PC-3 (cell line): ENCODE measurements around the gene PBXIP1. TPM values are rescaled to one million over a fixed set of nuclear protein-coding genes. Genes with fewer than 3 reads are reported as not detected.

Experiments
- ATAC-seq: fragments of 200-7000 bp; cut with Tn5 transposase; 2 replicates; pipeline ENCODE4 v1.9.1; 2020; ENCODE audit warnings: mild to moderate bottlenecking, moderate library complexity
- BruUV-seq: library from RNA; stranded (reverse); fragments of 400-500 nt; replicated peaks from 2 replicates; lab custom pipeline; 2021; lab: Mats Ljungman, UMichigan
- CTCF ChIA-PET: fragments of 300-600 bp; sonication (Branson Sonifier 250); formaldehyde crosslinking; loops from one replicate; lab custom pipeline; 2022; ENCODE audit warnings: antibody characterized with exemption; lab: Charles Lee
- POLR2A ChIA-PET: fragments of 300-600 bp; sonication (Branson Sonifier 250); formaldehyde crosslinking; loops from one replicate; lab custom pipeline; 2022; ENCODE audit warnings: antibody characterized with exemption; ENCODE audit not compliant: unreplicated experiment; lab: Charles Lee
- DNase-seq: peaks from one replicate; pipeline ENCODE4 v3.0.0-alpha.2; 2015
- H2AFZ ChIP-seq: fragments of 300-600 bp; sonication (generic); 2 replicates; pipeline ENCODE4 v1.6.0; 2016; ENCODE audit warnings: antibody characterized with exemption, low read length
- H3F3A ChIP-seq: fragments of 300-600 bp; sonication (generic); one replicate; pipeline ENCODE4 v1.6.0; 2017; ENCODE audit warnings: antibody characterized with exemption, low read length, control low read depth, mild to moderate bottlenecking; ENCODE audit not compliant: unreplicated experiment
- H3K27ac ChIP-seq: fragments of 300-600 bp; sonication (generic); 2 replicates; pipeline ENCODE4 v1.5.1; 2016; ENCODE audit warnings: mild to moderate bottlenecking, low read length
- H3K27me3 ChIP-seq: fragments of 300-600 bp; sonication (generic); 2 replicates; pipeline ENCODE4 v1.6.1; 2016; ENCODE audit warnings: low read length, mixed read lengths
- H3K36me3 ChIP-seq: fragments of 300-600 bp; sonication (generic); 2 replicates; pipeline ENCODE4 v1.6.1; 2016; ENCODE audit warnings: low read depth, mixed run types, low read length, mixed read lengths
- H3K4me1 ChIP-seq: fragments of 300-600 bp; sonication (generic); 2 replicates; pipeline ENCODE4 v1.5.1; 2016; ENCODE audit warnings: low read length; ENCODE audit not compliant: insufficient read depth
- H3K4me2 ChIP-seq: fragments of 300-600 bp; sonication (generic); 2 replicates; pipeline ENCODE4 v1.6.0; 2016; ENCODE audit warnings: low read length
- H3K4me3 ChIP-seq: fragments of 300-600 bp; sonication (generic); 2 replicates; pipeline ENCODE4 v1.5.1; 2016; ENCODE audit warnings: mild to moderate bottlenecking, low read length, mixed read lengths
- H3K79me2 ChIP-seq: fragments of 300-600 bp; sonication (generic); 2 replicates; pipeline ENCODE4 v1.6.1; 2017; ENCODE audit warnings: low read length, mixed read lengths
- H3K9ac ChIP-seq: fragments of 300-600 bp; sonication (generic); 2 replicates; pipeline ENCODE4 v1.6.0; 2016; ENCODE audit warnings: mild to moderate bottlenecking, low read length
- H3K9me2 ChIP-seq: fragments of 300-600 bp; sonication (generic); replicated peaks from 2 replicates; pipeline ENCODE4 v1.6.1; 2016; ENCODE audit warnings: mixed run types, low read length, mixed read lengths
- H3K9me3 ChIP-seq: fragments of 300-600 bp; sonication (generic); 2 replicates; pipeline ENCODE4 v1.6.1; 2016; ENCODE audit warnings: low read length, mixed read lengths
- H4K20me1 ChIP-seq: fragments of 300-600 bp; sonication (generic); 2 replicates; pipeline ENCODE4 v1.6.1; 2016; ENCODE audit warnings: low read length, mixed read lengths
- CTCF ChIP-seq: fragments of 300-600 bp; sonication (generic); conservative IDR thresholded peaks from 2 replicates; pipeline ENCODE4 v1.5.1; 2017; ENCODE audit warnings: antibody characterized with exemption, low read depth, mild to moderate bottlenecking, low read length
- EZH2 ChIP-seq: fragments of 300-600 bp; sonication (generic); IDR thresholded peaks from one replicate; pipeline ENCODE4 v1.6.1; 2017; ENCODE audit warnings: antibody characterized with exemption, mild to moderate bottlenecking, low read length; ENCODE audit not compliant: unreplicated experiment
- EZH2phosphoT487 ChIP-seq: fragments of 300-600 bp; sonication (generic); IDR thresholded peaks from 2 replicates; pipeline ENCODE4 v1.6.1; 2018; ENCODE audit warnings: mild to moderate bottlenecking, antibody characterized with exemption, low read length, borderline replicate concordance
- intact Hi-C: fragments of 100-400 bp; cut with micrococcal nuclease; formaldehyde crosslinking; loops from 2 replicates; pipeline ENCODE4 v1.9.0; 2023
- total RNA-seq: library from RNA; depleted of rRNA; stranded (reverse); fragments of >200 nt; gene quantifications from 2 replicates; pipeline ENCODE4 v1.2.3, GENCODE V29; 2014

PBXIP1 gene
- total RNA-seq, 1 experiment from 2014 or later = 35.4 TPM

DNA sequence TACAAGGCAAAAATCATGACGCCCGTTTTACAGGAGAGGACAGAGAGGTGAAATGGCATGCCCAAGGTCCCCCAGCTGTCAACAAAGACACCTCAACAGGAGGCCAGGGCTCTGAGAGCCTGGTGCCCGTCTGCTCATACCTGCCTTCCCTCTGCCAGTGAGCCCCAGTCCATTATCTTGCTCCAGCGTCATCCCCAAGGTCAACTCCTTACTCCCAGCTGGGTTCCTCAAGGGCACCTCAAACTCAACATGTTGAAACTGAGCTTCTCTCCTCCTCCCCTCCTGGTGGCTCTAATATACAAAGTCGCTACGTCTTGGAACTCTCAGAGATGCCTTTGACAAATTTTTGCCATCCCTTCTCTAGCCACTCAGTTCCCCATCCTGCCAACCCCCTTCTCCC, 3.2 kb downstream of the PBXIP1 start:
- DNase-seq (no peak), ATAC-seq (no peak)
- Histone ChIP-seq H3K9me2 (no peaks in the 10 kb centered on the region), H3K4me1 (peaks cover 13% of the 10 kb centered on the region), H3K27me3 (no peaks in the 10 kb centered on the region), H3F3A (no peaks in the 10 kb centered on the region), H2AFZ (no peak overlapping the region), H4K20me1 (no peaks in the 10 kb centered on the region), H3K4me3 (no peak overlapping the region), H3K36me3 (no peaks in the 10 kb centered on the region), H3K9me3 (no peaks in the 10 kb centered on the region), H3K79me2 (no peaks in the 10 kb centered on the region), H3K27ac (no peak overlapping the region), H3K4me2 (no peak overlapping the region), H3K9ac (no peak overlapping the region)
- no peak for TF ChIP-seq CTCF
- TF ChIP-seq EZH2 = no peak
- TF ChIP-seq EZH2phosphoT487 = no peak
- intact Hi-C loops = no loop called here
- ChIA-PET POLR2A (no interaction called here), CTCF (no interaction called here)
- no TSS peak for BruUV-seq

- Histone ChIP-seq H3K27me3 (no peaks in the 10 kb centered on the region), H3K9ac (no peak overlapping the region), H4K20me1 (no peaks in the 10 kb centered on the region), H3K4me1 (peaks cover 13% of the 10 kb centered on the region), H2AFZ (no peak overlapping the region), H3K79me2 (no peaks in the 10 kb centered on the region), H3K4me3 (no peak overlapping the region), H3F3A (no peaks in the 10 kb centered on the region), H3K9me2 (no peaks in the 10 kb centered on the region), H3K9me3 (no peaks in the 10 kb centered on the region), H3K27ac (no peak overlapping the region), H3K36me3 (no peaks in the 10 kb centered on the region), H3K4me2 (no peak overlapping the region)
- no peak for DNase-seq
- BruUV-seq = no TSS peak
- POLR2A ChIA-PET = no interaction called here
- no peak for ATAC-seq
- intact Hi-C loops = no loop called here
- CTCF ChIA-PET = no interaction called here
- TF ChIP-seq CTCF (no peak), EZH2phosphoT487 (no peak), EZH2 (no peak)
Observed at GRCh38 chr1:154951901-154952657, 3.8 kb downstream of the PBXIP1 start.

DNA sequence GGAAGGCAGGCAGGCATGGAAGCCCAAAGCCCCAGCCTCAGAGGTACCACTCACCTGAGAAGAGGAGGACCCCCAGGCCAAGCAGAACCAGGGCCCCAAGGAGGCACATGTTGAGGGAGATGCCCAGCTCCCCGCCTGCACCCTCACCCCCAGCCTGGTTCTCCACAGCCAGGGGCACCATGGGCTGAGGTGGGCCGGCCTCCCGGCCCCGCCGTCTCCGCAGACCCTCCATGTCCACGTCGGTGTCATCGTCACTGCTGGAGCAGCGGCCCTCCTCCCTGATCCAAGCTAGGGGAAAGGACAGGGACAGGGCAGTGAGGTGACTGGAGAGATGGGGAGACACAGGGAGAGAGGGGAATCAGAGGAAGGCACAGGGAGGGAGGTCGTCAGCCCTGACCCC, 7.8 kb downstream of the PBXIP1 start:
- H3K9ac ChIP-seq = no peak overlapping the region
- no peaks in the 10 kb centered on the region for H3K27me3 ChIP-seq
- no peaks in the 10 kb centered on the region for H3F3A ChIP-seq
- no peak overlapping the region for H3K4me3 ChIP-seq
- POLR2A ChIA-PET = no interaction called here
- H4K20me1 ChIP-seq = no peaks in the 10 kb centered on the region
- no peaks in the 10 kb centered on the region for H3K36me3 ChIP-seq
- intact Hi-C loops = no loop called here
- H3K27ac ChIP-seq = no peak overlapping the region
- H3K9me3 ChIP-seq = no peaks in the 10 kb centered on the region
- BruUV-seq = no TSS peak
- no peaks in the 10 kb centered on the region for H3K4me1 ChIP-seq
- H3K79me2 ChIP-seq = no peaks in the 10 kb centered on the region
- DNase-seq = no peak
- H3K4me2 ChIP-seq = no peak overlapping the region
- H2AFZ ChIP-seq = no peak overlapping the region
- CTCF ChIA-PET = no interaction called here
- H3K9me2 ChIP-seq = no peaks in the 10 kb centered on the region
- ATAC-seq = no peak
- TF ChIP-seq CTCF = no peak
